ENCODE measurements around the gene ARIH2. TPM values are rescaled to one million over a fixed set of nuclear protein-coding genes. Genes with fewer than 3 reads are reported as not detected.

Gene ARIH2
- total RNA-seq, 3 donors from 2014 or later, result 70.7 to 111 (median 100.0) TPM

DNA sequence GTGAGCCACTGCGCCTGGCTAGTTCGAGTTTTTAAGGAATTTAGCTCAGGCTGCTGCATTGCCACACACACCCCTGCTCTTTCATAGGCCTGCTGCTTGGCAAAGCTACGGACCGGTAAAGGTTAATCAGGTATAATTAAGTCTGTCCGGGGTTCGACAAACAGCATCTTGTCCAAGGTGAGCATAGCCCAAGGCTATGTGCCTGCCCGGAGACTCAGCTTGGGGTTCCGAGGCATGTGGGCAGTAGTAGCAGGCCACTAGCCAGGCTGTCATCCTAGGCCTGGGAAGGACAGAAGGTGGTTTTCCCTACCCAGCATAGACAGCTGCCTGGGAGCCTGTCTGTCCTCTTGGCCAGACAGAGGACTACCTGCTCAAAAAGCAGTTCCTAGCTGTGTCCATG is 78.0 kb downstream of the ARIH2 start:
- DNase-seq (ENCODE audit: low spot score in 2 of 2), result no peak
- TF ChIP-seq POLR2AphosphoS5 (IDR thresholded peaks at IDR 0.05), result no peak
- no peak for TF ChIP-seq POLR2A (IDR thresholded peaks at IDR 0.05)
- TF ChIP-seq, protein P1, sequence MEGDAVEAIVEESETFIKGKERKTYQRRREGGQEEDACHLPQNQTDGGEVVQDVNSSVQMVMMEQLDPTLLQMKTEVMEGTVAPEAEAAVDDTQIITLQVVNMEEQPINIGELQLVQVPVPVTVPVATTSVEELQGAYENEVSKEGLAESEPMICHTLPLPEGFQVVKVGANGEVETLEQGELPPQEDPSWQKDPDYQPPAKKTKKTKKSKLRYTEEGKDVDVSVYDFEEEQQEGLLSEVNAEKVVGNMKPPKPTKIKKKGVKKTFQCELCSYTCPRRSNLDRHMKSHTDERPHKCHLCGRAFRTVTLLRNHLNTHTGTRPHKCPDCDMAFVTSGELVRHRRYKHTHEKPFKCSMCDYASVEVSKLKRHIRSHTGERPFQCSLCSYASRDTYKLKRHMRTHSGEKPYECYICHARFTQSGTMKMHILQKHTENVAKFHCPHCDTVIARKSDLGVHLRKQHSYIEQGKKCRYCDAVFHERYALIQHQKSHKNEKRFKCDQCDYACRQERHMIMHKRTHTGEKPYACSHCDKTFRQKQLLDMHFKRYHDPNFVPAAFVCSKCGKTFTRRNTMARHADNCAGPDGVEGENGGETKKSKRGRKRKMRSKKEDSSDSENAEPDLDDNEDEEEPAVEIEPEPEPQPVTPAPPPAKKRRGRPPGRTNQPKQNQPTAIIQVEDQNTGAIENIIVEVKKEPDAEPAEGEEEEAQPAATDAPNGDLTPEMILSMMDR (IDR thresholded peaks at IDR 0.05), result no peak
- intact Hi-C loops (cut with DNase I; ENCODE audit: low total_unique reads), result no loop called here
- Histone ChIP-seq H3K36me3 (no peaks in the 10 kb centered on the region), H3K9me3 (no peaks in the 10 kb centered on the region), H3K27ac (no peak overlapping the region), H3K4me1 (no peaks in the 10 kb centered on the region), H3K27me3 (no peaks in the 10 kb centered on the region), H3K4me3 (no peak overlapping the region)

DNA sequence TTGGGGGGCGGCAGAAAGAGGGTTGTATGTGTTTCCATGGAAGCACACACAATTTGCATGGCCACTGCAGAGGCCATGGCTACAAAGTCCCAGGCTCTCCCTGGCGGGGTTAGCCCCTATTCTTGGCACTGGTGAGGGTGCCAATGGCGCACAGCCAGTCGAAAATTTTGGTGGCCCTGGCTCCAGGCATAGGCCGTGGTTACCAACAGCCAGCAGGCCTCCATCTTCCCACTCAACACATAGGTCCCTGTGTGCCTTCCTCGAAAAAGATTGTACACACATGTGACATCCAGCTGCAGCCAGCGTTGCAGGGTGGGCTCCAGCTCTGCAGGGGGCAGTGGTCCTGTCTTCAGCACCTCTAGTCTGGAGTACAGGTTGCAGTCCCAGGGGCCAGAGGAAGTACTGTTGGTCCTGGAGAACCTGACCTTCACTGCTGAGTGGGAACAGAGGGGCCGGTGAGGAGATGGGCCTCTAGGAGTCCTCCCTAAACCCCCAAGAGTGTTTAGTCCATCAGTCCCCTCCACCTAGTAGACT is 78.5 kb downstream of the ARIH2 start:
- intact Hi-C loops (cut with DNase I; ENCODE audit: low total_unique reads), result no loop called here
- H3K36me3 ChIP-seq, result no peaks in the 10 kb centered on the region

DNA sequence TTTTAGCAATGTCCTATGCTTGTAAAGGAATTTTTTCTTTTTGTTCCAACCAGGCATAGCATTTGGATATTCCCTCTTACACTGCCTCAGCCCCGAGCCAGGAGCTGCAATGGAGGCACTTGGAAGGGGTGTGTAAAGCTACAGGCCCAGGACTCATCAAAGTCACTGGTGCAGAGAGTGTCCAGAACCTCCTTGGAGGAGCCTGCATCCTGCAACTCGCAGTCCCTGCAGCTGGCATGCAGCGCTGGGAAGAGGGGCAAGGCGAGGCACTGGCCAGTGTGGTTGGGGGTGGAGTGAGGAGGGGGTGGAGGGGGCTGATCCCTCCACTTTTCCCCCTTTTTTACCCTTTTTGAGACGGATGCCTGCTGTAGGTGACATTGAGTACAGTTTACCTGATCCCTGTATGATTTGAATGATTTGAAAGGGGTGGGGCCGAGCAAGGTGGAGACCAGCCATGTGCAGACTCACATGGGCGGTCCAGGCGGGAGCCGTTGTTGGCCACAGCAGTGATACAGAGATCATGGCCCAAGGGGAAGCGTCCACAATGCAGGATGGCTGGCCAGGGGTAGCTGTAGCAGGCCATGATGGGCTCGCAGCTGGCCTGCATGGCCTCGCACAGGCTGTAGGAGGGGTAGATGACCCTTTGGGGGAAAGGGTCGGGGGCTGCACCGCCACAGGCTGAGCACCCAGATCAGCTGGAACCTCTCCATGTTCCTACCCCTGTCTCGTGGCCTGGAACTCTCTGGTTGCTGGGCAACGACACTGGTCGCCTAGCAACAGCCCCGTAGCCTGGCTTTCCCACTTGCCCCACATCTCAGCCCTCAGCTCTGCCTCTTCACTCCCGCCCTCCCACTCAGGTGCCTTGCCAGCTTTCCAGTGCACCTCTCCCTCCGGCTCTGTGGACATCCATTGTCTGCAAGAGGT is 79.3 kb downstream of the ARIH2 start:
- H3K27ac ChIP-seq, result no peak overlapping the region
- intact Hi-C loops (cut with DNase I; ENCODE audit: low total_unique reads), result no loop called here
- no peaks in the 10 kb centered on the region for H3K36me3 ChIP-seq
- H3K4me1 ChIP-seq, result no peaks in the 10 kb centered on the region
- H3K4me3 ChIP-seq, result no peak overlapping the region
- DNase-seq (ENCODE audit: low spot score in 2 of 2), result no peak
- H3K27me3 ChIP-seq, result no peaks in the 10 kb centered on the region
- H3K9me3 ChIP-seq, result no peaks in the 10 kb centered on the region
- TF ChIP-seq POLR2A (IDR thresholded peaks at IDR 0.05), result no peak
- TF ChIP-seq, protein P1 (IDR thresholded peaks at IDR 0.05), result no peak
- no peak for TF ChIP-seq POLR2AphosphoS5 (IDR thresholded peaks at IDR 0.05)

More for the DNA sequence above, 78.5 kb downstream of the ARIH2 start:
- no peaks in the 10 kb centered on the region for H3K9me3 ChIP-seq
- no peaks in the 10 kb centered on the region for H3K27me3 ChIP-seq
- no peak overlapping the region for H3K4me3 ChIP-seq
- DNase-seq (ENCODE audit: low spot score in 2 of 2), result no peak
- H3K27ac ChIP-seq, result no peak overlapping the region
- H3K4me1 ChIP-seq, result no peaks in the 10 kb centered on the region
- TF ChIP-seq, protein P1 (IDR thresholded peaks at IDR 0.05), result no peak
- no peak for TF ChIP-seq POLR2AphosphoS5 (IDR thresholded peaks at IDR 0.05)
- TF ChIP-seq POLR2A (IDR thresholded peaks at IDR 0.05), result no peak

DNA sequence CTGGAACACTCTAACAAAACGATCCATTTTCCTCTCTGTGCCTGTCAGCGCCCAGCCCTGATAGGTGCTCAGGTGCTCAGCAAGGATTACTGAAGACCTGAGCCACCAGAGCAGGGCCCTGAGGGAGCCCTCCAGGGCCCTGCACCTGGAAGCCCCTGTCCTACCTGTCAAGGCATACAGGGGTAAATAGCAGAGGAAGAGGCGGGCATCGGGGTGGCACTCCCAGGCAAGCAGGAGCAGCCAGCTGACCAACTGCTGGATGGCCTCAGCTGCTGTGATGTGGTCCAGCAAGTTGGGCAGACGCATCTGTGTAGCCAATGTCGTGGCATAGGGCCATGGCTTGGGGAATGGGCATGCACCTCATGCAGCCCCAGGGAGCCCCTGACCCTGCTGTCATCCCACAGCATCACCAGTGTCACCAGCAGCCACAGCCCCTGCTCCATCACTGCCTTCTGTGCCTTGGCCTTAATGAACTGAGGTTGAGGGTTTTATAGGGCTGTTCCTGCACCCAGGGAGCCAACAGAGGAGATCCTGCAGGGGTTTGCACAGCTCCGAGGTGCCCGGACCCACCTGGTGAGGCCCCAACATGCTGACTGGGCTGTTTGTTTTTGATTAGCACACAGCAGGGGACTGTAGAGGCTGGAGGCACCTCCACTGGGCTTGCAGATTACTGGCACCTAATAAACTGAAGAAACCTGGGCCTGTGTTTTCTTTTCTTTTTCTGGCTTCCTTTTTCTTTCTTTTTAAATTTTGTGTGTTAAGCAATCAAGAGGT is 80.6 kb downstream of the ARIH2 start:
- no peak overlapping the region for H3K4me3 ChIP-seq
- intact Hi-C loops (cut with DNase I; ENCODE audit: low total_unique reads), result no loop called here
- no peak for DNase-seq (ENCODE audit: low spot score in 2 of 2)
- TF ChIP-seq POLR2AphosphoS5 (IDR thresholded peaks at IDR 0.05) (no peak), POLR2A (IDR thresholded peaks at IDR 0.05) (no peak)
- TF ChIP-seq, protein P1 (IDR thresholded peaks at IDR 0.05), result no peak
- H3K9me3 ChIP-seq, result no peaks in the 10 kb centered on the region
- no peaks in the 10 kb centered on the region for H3K36me3 ChIP-seq
- H3K27ac ChIP-seq, result no peak overlapping the region
- H3K4me1 ChIP-seq, result no peaks in the 10 kb centered on the region
- no peaks in the 10 kb centered on the region for H3K27me3 ChIP-seq

Data from breast epithelium (tissue), 4 donors.